HEK293 (cell line): ENCODE data around the gene DNAJC7.

Experiments
- ZSCAN18 ChIP-seq: fragments of 450-650 bp; formaldehyde crosslinking; IDR thresholded peaks from 2 replicates; pipeline ENCODE4 v1.5.1; 2016; ENCODE audit warnings: missing biosample characterization, missing genetic modification characterization
- TF ChIP-seq, protein P1 (sequence below): fragments of 450-650 bp; formaldehyde crosslinking; IDR thresholded peaks from 2 replicates; pipeline ENCODE4 v1.5.1; 2017; ENCODE audit warnings: missing biosample characterization, missing genetic modification characterization

DNA sequence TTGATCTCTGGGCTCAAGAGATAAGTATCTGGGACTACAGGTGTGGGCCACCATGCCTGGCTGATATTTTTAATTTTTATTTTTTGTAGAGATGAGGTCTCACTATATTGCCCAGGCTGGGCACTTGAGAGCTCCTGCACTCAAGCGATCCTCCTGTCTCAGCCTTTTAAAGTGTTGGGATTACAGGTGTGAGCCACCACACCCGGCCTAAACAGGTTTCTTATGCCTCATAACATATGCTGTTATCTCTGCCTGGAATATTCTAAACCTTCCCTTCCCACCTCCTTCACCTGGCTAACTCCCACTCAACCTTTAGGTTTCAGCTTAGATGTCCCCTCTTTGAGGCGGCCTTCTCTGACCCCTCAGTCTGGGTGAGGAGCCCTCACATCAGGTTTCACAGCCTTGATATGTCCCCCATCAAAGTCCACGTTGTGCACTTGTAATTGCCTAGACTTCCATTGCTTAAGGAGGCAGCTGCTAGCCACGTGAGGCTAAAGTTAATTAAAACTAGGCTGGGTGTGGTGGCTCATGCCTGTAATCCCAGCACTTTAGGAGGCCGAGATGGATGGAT lies 59.3 kb downstream of the DNAJC7 start:
- TF ChIP-seq, protein P1, sequence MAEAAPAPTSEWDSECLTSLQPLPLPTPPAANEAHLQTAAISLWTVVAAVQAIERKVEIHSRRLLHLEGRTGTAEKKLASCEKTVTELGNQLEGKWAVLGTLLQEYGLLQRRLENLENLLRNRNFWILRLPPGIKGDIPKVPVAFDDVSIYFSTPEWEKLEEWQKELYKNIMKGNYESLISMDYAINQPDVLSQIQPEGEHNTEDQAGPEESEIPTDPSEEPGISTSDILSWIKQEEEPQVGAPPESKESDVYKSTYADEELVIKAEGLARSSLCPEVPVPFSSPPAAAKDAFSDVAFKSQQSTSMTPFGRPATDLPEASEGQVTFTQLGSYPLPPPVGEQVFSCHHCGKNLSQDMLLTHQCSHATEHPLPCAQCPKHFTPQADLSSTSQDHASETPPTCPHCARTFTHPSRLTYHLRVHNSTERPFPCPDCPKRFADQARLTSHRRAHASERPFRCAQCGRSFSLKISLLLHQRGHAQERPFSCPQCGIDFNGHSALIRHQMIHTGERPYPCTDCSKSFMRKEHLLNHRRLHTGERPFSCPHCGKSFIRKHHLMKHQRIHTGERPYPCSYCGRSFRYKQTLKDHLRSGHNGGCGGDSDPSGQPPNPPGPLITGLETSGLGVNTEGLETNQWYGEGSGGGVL (tag by site-specific recombination) = no peak
- no peak for TF ChIP-seq ZSCAN18 (tag by site-specific recombination)
